DND-41 (cell line): Measurements from ENCODE around the gene DTNBP1.

Source experiments
- ATAC-seq: fragments of 200-7000 bp; cut with Tn5 transposase; 3 replicates; pipeline ENCODE4 v1.9.1; 2021; ENCODE audit warnings: low read depth; ENCODE audit not compliant: insufficient read depth
- DNase-seq: peaks from one replicate; pipeline ENCODE4 v3.0.0-alpha.2; 2020
- H2AFZ ChIP-seq: 2 replicates; pipeline ENCODE4 v1.6.0; 2012; ENCODE audit warnings: low read depth, low read length
- H3K27ac ChIP-seq: 2 replicates; pipeline ENCODE4 v1.5.1; 2012; ENCODE audit warnings: low read length, inconsistent platforms
- H3K27me3 ChIP-seq: fragments of 200-600 bp; sonication (generic); 2 replicates; pipeline ENCODE4 v1.6.0; 2012; ENCODE audit warnings: low read length, mild to moderate bottlenecking, inconsistent platforms; ENCODE audit not compliant: insufficient read depth, poor library complexity
- H3K36me3 ChIP-seq: 2 replicates; pipeline ENCODE4 v1.5.1; 2012; ENCODE audit warnings: low read length, inconsistent platforms; ENCODE audit not compliant: insufficient read depth
- H3K4me1 ChIP-seq: 2 replicates; pipeline ENCODE4 v1.5.1; 2012; ENCODE audit warnings: mild to moderate bottlenecking, low read length; ENCODE audit not compliant: insufficient read depth
- H3K4me2 ChIP-seq: 2 replicates; pipeline ENCODE4 v1.6.0; 2012; ENCODE audit warnings: mild to moderate bottlenecking, moderate library complexity, low read length, inconsistent platforms; ENCODE audit not compliant: insufficient read depth
- H3K4me3 ChIP-seq, 2 experiments: fragments of 200-600 bp in 1 of 2; shearing (Covaris generic) in 1 of 2; 2 replicates each; pipeline ENCODE4 v1.5.1; 2012 to 2016; ENCODE audit warnings: inconsistent platforms in 2 of 2, low read length in 2 of 2, mild to moderate bottlenecking in 2 of 2, low read depth in 1 of 2, moderate library complexity in 1 of 2
- H3K79me2 ChIP-seq: 2 replicates; pipeline ENCODE4 v1.6.0; 2012; ENCODE audit warnings: low read length, inconsistent platforms; ENCODE audit not compliant: insufficient read depth
- H3K9ac ChIP-seq: 2 replicates; pipeline ENCODE4 v1.6.0; 2012; ENCODE audit warnings: low read depth, mild to moderate bottlenecking, inconsistent platforms, low read length, moderate library complexity
- H3K9me3 ChIP-seq: 2 replicates; pipeline ENCODE4 v1.5.1; 2012; ENCODE audit warnings: low read length, moderate library complexity, mild to moderate bottlenecking, inconsistent platforms; ENCODE audit not compliant: insufficient read depth, severe bottlenecking
- H4K20me1 ChIP-seq: 2 replicates; pipeline ENCODE4 v1.6.0; 2012; ENCODE audit warnings: low read length; ENCODE audit not compliant: insufficient read depth
- CTCF ChIP-seq: IDR thresholded peaks from 2 replicates; pipeline ENCODE4 v1.5.1; 2012; ENCODE audit warnings: borderline replicate concordance, low read length, moderate library complexity, mild to moderate bottlenecking; ENCODE audit not compliant: poor library complexity, severe bottlenecking; ENCODE audit errors: extremely low read depth
- EZH2 ChIP-seq: IDR thresholded peaks from 3 replicates; pipeline ENCODE4 v1.6.1; 2012; ENCODE audit warnings: borderline replicate concordance, low read depth, mild to moderate bottlenecking, moderate library complexity, low read length, inconsistent platforms; ENCODE audit not compliant: severe bottlenecking

DTNBP1 gene

GRCh38 chr6:15662326-15663129 is at the start of gene DTNBP1:
DTNBP1 (minus strand) TSS chr6:15663028; CDS start chr6:15662869, 159 bp downstream.
- peaks cover 16% of the 10 kb centered on the region; the same call in 1 of the 2 replicates for H4K20me1 ChIP-seq
- H3K4me2 ChIP-seq = peak within 1 kb of the TSS; percentile 91
- peak within 1 kb of the TSS; percentile 40 to 75 for H3K4me3 ChIP-seq
- no peak for TF ChIP-seq CTCF
- TF ChIP-seq EZH2 = no peak
- peak; percentile 83 for ATAC-seq
- peaks cover 11% of the 10 kb centered on the region for H3K36me3 ChIP-seq
- H3K79me2 ChIP-seq = peaks cover 44% of the 10 kb centered on the region
- peak within 1 kb of the TSS; percentile 80 for H3K9ac ChIP-seq
- no peaks in the 10 kb centered on the region for H3K9me3 ChIP-seq
- peak; percentile 87 for DNase-seq
- H3K4me1 ChIP-seq = peaks cover 29% of the 10 kb centered on the region
- H3K27me3 ChIP-seq = no peaks in the 10 kb centered on the region
- H2AFZ ChIP-seq = peak within 1 kb of the TSS; percentile 85
- peak within 1 kb of the TSS; percentile 75 for H3K27ac ChIP-seq

GRCh38 chr6:15709651-15710269 is 46.9 kb upstream of the DTNBP1 start:
- no peak for DNase-seq
- no peak overlapping the region for H2AFZ ChIP-seq
- no peak overlapping the region for H3K4me3 ChIP-seq
- peaks cover 5% of the 10 kb centered on the region for H3K27me3 ChIP-seq
- TF ChIP-seq CTCF = no peak
- TF ChIP-seq EZH2 = no peak
- no peak overlapping the region for H3K9ac ChIP-seq
- no peak overlapping the region for H3K4me2 ChIP-seq
- ATAC-seq = no peak
- H3K27ac ChIP-seq = no peak overlapping the region
- no peaks in the 10 kb centered on the region for H4K20me1 ChIP-seq
- no peaks in the 10 kb centered on the region for H3K79me2 ChIP-seq
- H3K4me1 ChIP-seq = no peaks in the 10 kb centered on the region
- no peaks in the 10 kb centered on the region for H3K9me3 ChIP-seq
- H3K36me3 ChIP-seq = no peaks in the 10 kb centered on the region

GRCh38 chr6:15708231-15708630 is 45.4 kb upstream of the DTNBP1 start:
- peaks cover 5% of the 10 kb centered on the region for H3K9me3 ChIP-seq
- no peak overlapping the region for H3K4me3 ChIP-seq
- peaks cover 3% of the 10 kb centered on the region for H3K27me3 ChIP-seq
- DNase-seq = no peak
- no peaks in the 10 kb centered on the region for H3K79me2 ChIP-seq
- TF ChIP-seq EZH2 = no peak
- H3K4me1 ChIP-seq = no peaks in the 10 kb centered on the region
- no peak overlapping the region for H3K4me2 ChIP-seq
- no peaks in the 10 kb centered on the region for H3K36me3 ChIP-seq
- H4K20me1 ChIP-seq = no peaks in the 10 kb centered on the region
- no peak overlapping the region for H3K27ac ChIP-seq
- ATAC-seq = no peak
- H3K9ac ChIP-seq = no peak overlapping the region
- H2AFZ ChIP-seq = no peak overlapping the region

GRCh38 chr6:15705981-15706380 is 43.2 kb upstream of the DTNBP1 start:
- DNase-seq = no peak
- no peak for ATAC-seq

More at GRCh38 chr6:15705981-15706380, 43.2 kb upstream of the DTNBP1 start:
- no peak overlapping the region for H2AFZ ChIP-seq
- no peaks in the 10 kb centered on the region for H3K4me1 ChIP-seq
- H4K20me1 ChIP-seq = no peaks in the 10 kb centered on the region
- H3K4me3 ChIP-seq = no peak overlapping the region
- no peaks in the 10 kb centered on the region for H3K36me3 ChIP-seq
- TF ChIP-seq EZH2 (no peak), CTCF (no peak)
- peaks cover 6% of the 10 kb centered on the region for H3K9me3 ChIP-seq
- H3K79me2 ChIP-seq = no peaks in the 10 kb centered on the region
- no peak overlapping the region for H3K4me2 ChIP-seq
- H3K9ac ChIP-seq = no peak overlapping the region
- H3K27ac ChIP-seq = no peak overlapping the region
- H3K27me3 ChIP-seq = no peaks in the 10 kb centered on the region
